K562 (cell line): ENCODE measurements around the gene OSBPL10. TPM values are rescaled to one million over a fixed set of nuclear protein-coding genes. Genes with fewer than 3 reads are reported as not detected.

ENCODE experiments used
- ATAC-seq: fragments of 200-7000 bp; cut with Tn5 transposase; 3 replicates; pipeline ENCODE4 v1.9.1; 2020; ENCODE audit warnings: moderate library complexity
- BruUV-seq: library from RNA; stranded (reverse); fragments of 400-500 nt; replicated peaks from 2 replicates; lab custom pipeline; 2021; lab: Mats Ljungman, UMichigan
- CTCF ChIA-PET: fragments of 300-600 bp; formaldehyde crosslinking; extraction: SDS; loops from one replicate; lab custom pipeline; 2021; ENCODE audit warnings: low intra/inter-chr PET ratio; lab: Yijun Ruan, JAX
- POLR2A ChIA-PET: fragments of 300-600, 350-650 bp; sonication (Branson Sonifier 250); formaldehyde crosslinking; extraction: SDS; loops from one replicate; lab custom pipeline; 2021; ENCODE audit warnings: antibody characterized with exemption, inconsistent platforms; lab: Yijun Ruan, JAX
- DNase-seq, 4 experiments: peaks; one replicate each; pipeline versions ENCODE4 v3.0.0 to v3.0.0-alpha.2; 2011 to 2018; ENCODE audit warnings: low spot score in 3 of 4, mixed read lengths in 3 of 4; ENCODE audit errors: extremely low read depth in 1 of 4
- FAIRE-seq: peaks from 2 replicates; lab custom pipeline; 2011; peaks lifted over from hg19 to GRCh38; lab: Jason Lieb, UNC
- H2AFZ ChIP-seq: 2 replicates; pipeline ENCODE4 v1.6.0; 2011; ENCODE audit warnings: low read depth, low read length, control low read depth, inconsistent platforms
- H3K27ac ChIP-seq: fragments of 200-600 bp; 3 replicates; pipeline ENCODE4 v1.8.0; 2011; ENCODE audit warnings: low read depth, mild to moderate bottlenecking, control low read depth, inconsistent platforms, low read length, moderate library complexity, mixed read lengths; ENCODE audit errors: extremely low read depth
- H3K27me3 ChIP-seq, 2 experiments: fragments of 300-600 bp in 1 of 2; 2 replicates in 1 of 2; 3 replicates in 1 of 2; pipeline versions ENCODE4 v1.6.0 to v1.8.0; 2011; ENCODE audit warnings: inconsistent platforms in 2 of 2, low read length in 2 of 2, mild to moderate bottlenecking in 1 of 2, mixed read lengths in 1 of 2, moderate library complexity in 1 of 2; ENCODE audit not compliant: control insufficient read depth in 2 of 2, insufficient read depth in 2 of 2
- H3K36me3 ChIP-seq: fragments of 300-600 bp; 3 replicates; pipeline ENCODE4 v1.8.0; 2011; ENCODE audit warnings: mild to moderate bottlenecking, low read length, inconsistent platforms; ENCODE audit not compliant: control insufficient read depth, insufficient read depth
- H3K4me1 ChIP-seq, 2 experiments: fragments of 200-600 bp in 1 of 2; replicated peaks in 1 of 2; 2 replicates in 1 of 2; 3 replicates in 1 of 2; pipeline versions ENCODE4 v1.5.1 to v1.8.0; 2011; ENCODE audit warnings: inconsistent platforms in 2 of 2, low read length in 2 of 2, mild to moderate bottlenecking in 1 of 2, mixed read lengths in 1 of 2, moderate library complexity in 1 of 2; ENCODE audit not compliant: control insufficient read depth in 2 of 2, insufficient read depth in 2 of 2
- H3K4me2 ChIP-seq: 2 replicates; pipeline ENCODE4 v1.6.1; 2011; ENCODE audit warnings: low read length, control low read depth, inconsistent platforms, mixed read lengths; ENCODE audit not compliant: insufficient read depth
- H3K4me3 ChIP-seq: fragments of 200-600 bp; sonication (generic), shearing (Covaris generic); 2 replicates; pipeline ENCODE4 v1.5.1; 2016; ENCODE audit warnings: control low read depth, inconsistent platforms
- H3K79me2 ChIP-seq: fragments of 200-600 bp; 3 replicates; pipeline ENCODE4 v1.8.0; 2011; ENCODE audit warnings: low read length, inconsistent platforms; ENCODE audit not compliant: control insufficient read depth, insufficient read depth
- H3K9ac ChIP-seq, 2 experiments: 2 replicates each; pipeline versions ENCODE4 v1.6.0 to v1.6.1; 2011; ENCODE audit warnings: low read depth in 2 of 2, low read length in 2 of 2, control low read depth in 1 of 2, inconsistent platforms in 1 of 2, mild to moderate bottlenecking in 1 of 2, mixed read lengths in 1 of 2; ENCODE audit not compliant: insufficient read depth in 1 of 2
- H3K9me1 ChIP-seq: one replicate; pipeline ENCODE4 v1.6.0; 2011; ENCODE audit warnings: inconsistent platforms, mild to moderate bottlenecking, low read length, moderate library complexity; ENCODE audit not compliant: control insufficient read depth, insufficient read depth
- H3K9me3 ChIP-seq: replicated peaks from 2 replicates; pipeline ENCODE4 v1.5.1; 2011; ENCODE audit warnings: low read depth, low read length, inconsistent platforms; ENCODE audit not compliant: control insufficient read depth, insufficient read depth
- H4K20me1 ChIP-seq: replicated peaks from 2 replicates; pipeline ENCODE4 v1.6.1; 2011; ENCODE audit warnings: low read length, inconsistent platforms, mixed read lengths; ENCODE audit not compliant: control insufficient read depth, insufficient read depth
- ZFP30 ChIP-seq: fragments of 250-450 bp; sonication (Bioruptor Pico); IDR thresholded peaks from 2 replicates; pipeline ENCODE4 v1.8.0; 2022; ENCODE audit warnings: moderate library complexity, mild to moderate bottlenecking, inconsistent platforms, borderline replicate concordance
- ZNF165 ChIP-seq: fragments of 250-450 bp; sonication (Bioruptor Pico); IDR thresholded peaks from 2 replicates; pipeline ENCODE4 v1.4.0; 2020; ENCODE audit warnings: borderline replicate concordance
- WGBS: fragments of 100-300 bp; shearing (Covaris generic); methylation state at CpG from one replicate; pipeline ENCODE4 v1.1.6; 2016; ENCODE audit warnings: low coverage, mixed read lengths; ENCODE audit not compliant: insufficient coverage; ENCODE audit errors: missing lambda C conversion rate; 5-methylcytosine and 5-hydroxymethylcytosine counted together
- in situ Hi-C: fragments of 300-500 bp; cut with MboI; formaldehyde crosslinking; loops from 4 replicates; pipeline ENCODE4 v1.15.0; 2018; ENCODE audit warnings: inconsistent platforms, mixed read lengths
- intact Hi-C: fragments of 100-400 bp; cut with micrococcal nuclease; formaldehyde crosslinking; loops from 2 replicates; pipeline ENCODE4 v1.14.2; 2022
- polyA plus RNA-seq, 8 experiments: library from polyadenylated mRNA; depleted of rRNA in 4 of 8; stranded (reverse) in 5 of 8; unstranded in 3 of 8; fragments of >200 nt; fragmentation: Nextera tagmentation in 2 of 8; fragmentation: Illumina TruSeq in 1 of 8; extraction: Ambion mirVana in 2 of 8; extraction: Trizol in 1 of 8; gene quantifications; 2 replicates each; pipeline versions ENCODE4 v1.2.1 to v1.2.3, GENCODE V29; 2011 to 2014; ENCODE audit warnings: inconsistent platforms in 1 of 8, missing spikeins in 1 of 8
- total RNA-seq, 7 experiments: library from RNA; depleted of rRNA in 6 of 7; stranded (reverse); fragments of >200 nt in 6 of 7; fragmentation: Illumina TruSeq in 2 of 7; extraction: Trizol in 2 of 7; gene quantifications; 2 replicates each; pipeline versions ENCODE4 v1.2.1 to v1.2.3, GENCODE V29; 2011 to 2021; ENCODE audit warnings: low replicate concordance in 1 of 7
- TF ChIP-seq, protein P1 (sequence below), 2 experiments: fragments of 450-650 bp in 1 of 2; sonication (generic) in 1 of 2; formaldehyde crosslinking in 1 of 2; IDR thresholded peaks; 2 replicates each; pipeline versions ENCODE4 v1.7.1 to v1.9.0; 2016 to 2022; ENCODE audit warnings: inconsistent platforms in 1 of 2, mild to moderate bottlenecking in 1 of 2, missing genetic modification reagents in 1 of 2
- TF ChIP-seq, protein P2 (sequence below), 2 experiments: fragments of 450-650 bp in 1 of 2; sonication (generic) in 1 of 2; formaldehyde crosslinking; conservative IDR thresholded peaks; 2 replicates each; pipeline versions ENCODE4 v1.4.0 to v1.8.1; 2020 to 2022; ENCODE audit warnings: mild to moderate bottlenecking in 1 of 2, missing genetic modification reagents in 1 of 2

The OSBPL10 gene
- total and polyA plus RNA-seq, 9 of the 15 experiments (the other 6 are each of a cell fraction or from before 2014, with no cell fraction given) = 0.03 to 0.19 (median 0.14) TPM; not detected in 2

DNA sequence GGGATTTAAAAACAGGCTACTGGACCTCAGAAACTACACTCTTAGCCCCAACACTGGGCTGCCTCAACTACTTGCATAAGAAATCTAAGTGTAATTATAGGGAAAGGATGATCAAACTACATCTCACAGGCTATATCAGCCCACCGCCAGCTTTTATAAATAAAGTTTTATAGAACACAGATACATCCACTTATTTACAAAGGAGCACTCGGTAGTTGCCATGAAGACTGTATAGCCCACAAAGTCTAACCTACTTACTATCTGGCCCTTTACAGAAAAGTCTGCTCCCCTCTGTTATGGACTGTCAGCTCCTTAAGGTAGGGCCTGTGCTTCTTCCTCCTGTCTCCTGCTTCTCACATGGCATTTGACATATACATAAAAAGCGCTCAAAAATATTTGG, 9.5 kb downstream of the OSBPL10 start:
- no TSS peak for BruUV-seq
- CTCF ChIA-PET = no interaction called here
- H3K4me3 ChIP-seq = no peak overlapping the region
- H2AFZ ChIP-seq = no peak overlapping the region
- no peaks in the 10 kb centered on the region for H3K4me1 ChIP-seq
- no peaks in the 10 kb centered on the region for H3K36me3 ChIP-seq
- no peaks in the 10 kb centered on the region for H3K79me2 ChIP-seq
- H3K27ac ChIP-seq = no peak overlapping the region
- in situ Hi-C loops = no loop called here
- DNase-seq (no peak), FAIRE-seq (no peak), ATAC-seq (no peak)
- H3K4me2 ChIP-seq = no peak overlapping the region
- POLR2A ChIA-PET = no interaction called here
- H4K20me1 ChIP-seq = no peaks in the 10 kb centered on the region
- TF ChIP-seq ZFP30 (CRISPR knock-in tag) (no peak), ZNF165 (CRISPR knock-in tag) (no peak)
- TF ChIP-seq, protein P1, sequence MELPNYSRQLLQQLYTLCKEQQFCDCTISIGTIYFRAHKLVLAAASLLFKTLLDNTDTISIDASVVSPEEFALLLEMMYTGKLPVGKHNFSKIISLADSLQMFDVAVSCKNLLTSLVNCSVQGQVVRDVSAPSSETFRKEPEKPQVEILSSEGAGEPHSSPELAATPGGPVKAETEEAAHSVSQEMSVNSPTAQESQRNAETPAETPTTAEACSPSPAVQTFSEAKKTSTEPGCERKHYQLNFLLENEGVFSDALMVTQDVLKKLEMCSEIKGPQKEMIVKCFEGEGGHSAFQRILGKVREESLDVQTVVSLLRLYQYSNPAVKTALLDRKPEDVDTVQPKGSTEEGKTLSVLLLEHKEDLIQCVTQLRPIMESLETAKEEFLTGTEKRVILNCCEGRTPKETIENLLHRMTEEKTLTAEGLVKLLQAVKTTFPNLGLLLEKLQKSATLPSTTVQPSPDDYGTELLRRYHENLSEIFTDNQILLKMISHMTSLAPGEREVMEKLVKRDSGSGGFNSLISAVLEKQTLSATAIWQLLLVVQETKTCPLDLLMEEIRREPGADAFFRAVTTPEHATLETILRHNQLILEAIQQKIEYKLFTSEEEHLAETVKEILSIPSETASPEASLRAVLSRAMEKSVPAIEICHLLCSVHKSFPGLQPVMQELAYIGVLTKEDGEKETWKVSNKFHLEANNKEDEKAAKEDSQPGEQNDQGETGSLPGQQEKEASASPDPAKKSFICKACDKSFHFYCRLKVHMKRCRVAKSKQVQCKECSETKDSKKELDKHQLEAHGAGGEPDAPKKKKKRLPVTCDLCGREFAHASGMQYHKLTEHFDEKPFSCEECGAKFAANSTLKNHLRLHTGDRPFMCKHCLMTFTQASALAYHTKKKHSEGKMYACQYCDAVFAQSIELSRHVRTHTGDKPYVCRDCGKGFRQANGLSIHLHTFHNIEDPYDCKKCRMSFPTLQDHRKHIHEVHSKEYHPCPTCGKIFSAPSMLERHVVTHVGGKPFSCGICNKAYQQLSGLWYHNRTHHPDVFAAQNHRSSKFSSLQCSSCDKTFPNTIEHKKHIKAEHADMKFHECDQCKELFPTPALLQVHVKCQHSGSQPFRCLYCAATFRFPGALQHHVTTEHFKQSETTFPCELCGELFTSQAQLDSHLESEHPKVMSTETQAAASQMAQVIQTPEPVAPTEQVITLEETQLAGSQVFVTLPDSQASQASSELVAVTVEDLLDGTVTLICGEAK (IDR thresholded peaks at IDR 0.05) = peak; percentile 83
- TF ChIP-seq, protein P1 (CRISPR knock-in tag; IDR thresholded peaks at IDR 0.05) = 0 out of 2 replicates have a peak, but pooled peaks have one; percentile 44
- TF ChIP-seq, protein P2, sequence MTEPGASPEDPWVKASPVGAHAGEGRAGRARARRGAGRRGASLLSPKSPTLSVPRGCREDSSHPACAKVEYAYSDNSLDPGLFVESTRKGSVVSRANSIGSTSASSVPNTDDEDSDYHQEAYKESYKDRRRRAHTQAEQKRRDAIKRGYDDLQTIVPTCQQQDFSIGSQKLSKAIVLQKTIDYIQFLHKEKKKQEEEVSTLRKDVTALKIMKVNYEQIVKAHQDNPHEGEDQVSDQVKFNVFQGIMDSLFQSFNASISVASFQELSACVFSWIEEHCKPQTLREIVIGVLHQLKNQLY (CRISPR knock-in tag; conservative IDR thresholded peaks at IDR 0.05) = no peak
- no peaks in the 10 kb centered on the region for H3K9me3 ChIP-seq
- H3K27me3 ChIP-seq = peaks cover 0 to 19% of the 10 kb centered on the region in 2 experiments; a peak in 3 of 5 replicates
- no peak overlapping the region for H3K9ac ChIP-seq
- no peaks in the 10 kb centered on the region for H3K9me1 ChIP-seq
- intact Hi-C loops = no loop called here
- WGBS = 0% methylated on average over 3 of the region's 3 CpGs
